Panc1 (cell line): Measurements from ENCODE around the gene UBE2M. TPM values are rescaled to one million over a fixed set of nuclear protein-coding genes. Genes with fewer than 3 reads are reported as not detected.
A peak's percentile ranks its signal among the peaks of the same experiment; 100 is the strongest.

Experiments used
- ATAC-seq: fragments of 200-7000 bp; cut with Tn5 transposase; 2 replicates; pipeline ENCODE4 v1.9.1; 2020; ENCODE audit warnings: mild to moderate bottlenecking, moderate library complexity
- BruUV-seq: library from RNA; stranded (reverse); fragments of 400-500 nt; replicated peaks from 2 replicates; lab custom pipeline; 2021; lab: Mats Ljungman, UMichigan
- CTCF ChIA-PET: fragments of 300-600 bp; sonication (Branson Sonifier 250); formaldehyde crosslinking; loops from one replicate; lab custom pipeline; 2022; ENCODE audit warnings: antibody characterized with exemption; lab: Charles Lee
- POLR2A ChIA-PET: fragments of 300-600 bp; sonication (Branson Sonifier 250); formaldehyde crosslinking; loops from one replicate; lab custom pipeline; 2022; ENCODE audit warnings: antibody characterized with exemption; lab: Charles Lee
- DNase-seq: peaks from one replicate; pipeline ENCODE4 v3.0.0-alpha.2; 2010; ENCODE audit warnings: low read depth, low spot score
- H3K27ac ChIP-seq: 2 replicates; pipeline ENCODE4 v1.5.1; 2011; ENCODE audit warnings: mild to moderate bottlenecking, low read length, inconsistent platforms
- H3K27me3 ChIP-seq: fragments of 200-500 bp; sonication (Bioruptor generic); 2 replicates; pipeline ENCODE4 v1.6.0; 2014; ENCODE audit warnings: low read length, inconsistent platforms; ENCODE audit not compliant: control insufficient read depth, insufficient read depth
- H3K36me3 ChIP-seq: fragments of 200-500 bp; sonication (Bioruptor generic); 2 replicates; pipeline ENCODE4 v1.5.1; 2014; ENCODE audit warnings: inconsistent platforms, mild to moderate bottlenecking, low read length, moderate library complexity; ENCODE audit not compliant: control insufficient read depth, insufficient read depth
- H3K4me1 ChIP-seq: 2 replicates; pipeline ENCODE4 v1.5.1; 2011; ENCODE audit warnings: inconsistent platforms, mild to moderate bottlenecking, low read length, moderate library complexity; ENCODE audit not compliant: control insufficient read depth, insufficient read depth
- H3K4me3 ChIP-seq, 2 experiments: 2 replicates each; pipeline ENCODE4 v1.5.1; 2011 to 2012; ENCODE audit warnings: low read depth in 2 of 2, low read length in 2 of 2, mild to moderate bottlenecking in 2 of 2, inconsistent platforms in 1 of 2, moderate library complexity in 1 of 2
- H3K9me3 ChIP-seq: fragments of 200-500 bp; sonication (Bioruptor generic); 2 replicates; pipeline ENCODE4 v1.5.1; 2014; ENCODE audit warnings: low read depth, mild to moderate bottlenecking, inconsistent platforms, low read length, moderate library complexity; ENCODE audit not compliant: control insufficient read depth, insufficient read depth
- CTCF ChIP-seq: fragments of 450-650 bp; IDR thresholded peaks from 2 replicates; pipeline ENCODE4 v1.5.1; 2017; ENCODE audit warnings: mild to moderate bottlenecking
- POLR2AphosphoS5 ChIP-seq: IDR thresholded peaks from 2 replicates; pipeline ENCODE4 v1.6.1; 2012; ENCODE audit warnings: mild to moderate bottlenecking, low read depth, low read length, moderate library complexity
- SIN3A ChIP-seq: IDR thresholded peaks from 2 replicates; pipeline ENCODE4 v1.6.1; 2012; ENCODE audit warnings: low read depth, mild to moderate bottlenecking, low read length, moderate library complexity, borderline replicate concordance; ENCODE audit not compliant: insufficient read depth
- TCF7L2 ChIP-seq: IDR thresholded peaks from 2 replicates; pipeline ENCODE4 v1.6.1; 2011; ENCODE audit warnings: mild to moderate bottlenecking, low read depth, low read length, inconsistent platforms
- in situ Hi-C: cut with HindIII; loops from 2 replicates; pipeline ENCODE4 v1.10.0; 2016; ENCODE audit warnings: low sequenced_read_pairs, low pct_unique_long_range_greater_than_20kb
- intact Hi-C: fragments of 100-400 bp; cut with micrococcal nuclease; formaldehyde crosslinking; loops from one replicate; pipeline ENCODE4 v1.10.0; 2022; ENCODE audit not compliant: unreplicated experiment
- total RNA-seq: library from RNA; stranded (reverse); gene quantifications from one replicate; pipeline ENCODE4 v1.2.1, GENCODE V29; 2021; ENCODE audit not compliant: unreplicated experiment
- TF ChIP-seq, protein P1 (sequence below), 2 experiments: IDR thresholded peaks; 2 replicates each; pipeline ENCODE4 v1.6.1; 2011 to 2012; ENCODE audit warnings: low read depth in 2 of 2, control low read depth in 1 of 2, low read length in 1 of 2, mild to moderate bottlenecking in 1 of 2, moderate library complexity in 1 of 2; ENCODE audit not compliant: insufficient read depth in 1 of 2

The UBE2M gene
- total RNA-seq, 1 experiment from 2014 or later, result 189 TPM

GRCh38 chr19:58516246-58516836 lies 42.1 kb downstream of the UBE2M start:
- POLR2A ChIA-PET, result interaction anchor here (0.8 kb wide), 1 partner anchor 56 kb away, joined by 5 read pairs; the partner anchor contains the start of gene MZF1
- Histone ChIP-seq H3K4me1 (peaks cover 33% of the 10 kb centered on the region), H3K27me3 (no peaks in the 10 kb centered on the region), H3K4me3 (no peak overlapping the region), H3K36me3 (peaks cover 3% of the 10 kb centered on the region; the same call in 1 of the 2 replicates), H3K9me3 (no peaks in the 10 kb centered on the region), H3K27ac (peak overlapping the region; percentile 5; the same call in 1 of the 2 replicates)
- in situ Hi-C loops (no loop called here), intact Hi-C loops (no loop called here)
- DNase-seq (no peak), ATAC-seq (no peak)
- CTCF ChIA-PET, result no interaction called here
- TF ChIP-seq POLR2AphosphoS5 (no peak), SIN3A (no peak), CTCF (no peak), TCF7L2 (no peak)
- BruUV-seq, result no TSS peak

DNA sequence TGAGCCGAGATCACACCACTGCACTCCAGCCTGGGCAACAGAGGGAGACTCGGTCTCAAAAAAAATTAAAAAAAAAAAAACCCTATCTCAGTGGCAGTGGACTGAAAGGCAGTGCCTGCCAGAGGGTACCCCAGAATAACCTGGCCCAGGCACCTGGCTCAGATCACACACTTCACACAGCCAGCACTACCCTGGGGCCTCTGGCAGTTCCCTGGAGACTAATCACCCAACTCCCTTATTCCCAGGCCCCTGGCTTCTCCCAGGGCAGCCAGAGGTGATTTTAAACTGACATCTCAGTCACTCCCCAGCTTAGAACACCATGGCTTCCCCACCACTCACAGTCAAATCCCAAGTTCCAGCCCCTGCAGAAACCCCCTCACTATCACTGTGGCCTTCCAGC lies 43.2 kb downstream of the UBE2M start:
- peaks cover 3% of the 10 kb centered on the region; the same call in 1 of the 2 replicates for H3K36me3 ChIP-seq
- no peak overlapping the region for H3K27ac ChIP-seq
- ChIA-PET POLR2A (no interaction called here), CTCF (no interaction called here)
- no peaks in the 10 kb centered on the region for H3K9me3 ChIP-seq
- peaks cover 27% of the 10 kb centered on the region for H3K4me1 ChIP-seq
- BruUV-seq, result TSS peak; percentile 67
- in situ Hi-C loops, result no loop called here
- TF ChIP-seq SIN3A (no peak), TCF7L2 (no peak), POLR2AphosphoS5 (no peak), CTCF (no peak)
- TF ChIP-seq, protein P1, sequence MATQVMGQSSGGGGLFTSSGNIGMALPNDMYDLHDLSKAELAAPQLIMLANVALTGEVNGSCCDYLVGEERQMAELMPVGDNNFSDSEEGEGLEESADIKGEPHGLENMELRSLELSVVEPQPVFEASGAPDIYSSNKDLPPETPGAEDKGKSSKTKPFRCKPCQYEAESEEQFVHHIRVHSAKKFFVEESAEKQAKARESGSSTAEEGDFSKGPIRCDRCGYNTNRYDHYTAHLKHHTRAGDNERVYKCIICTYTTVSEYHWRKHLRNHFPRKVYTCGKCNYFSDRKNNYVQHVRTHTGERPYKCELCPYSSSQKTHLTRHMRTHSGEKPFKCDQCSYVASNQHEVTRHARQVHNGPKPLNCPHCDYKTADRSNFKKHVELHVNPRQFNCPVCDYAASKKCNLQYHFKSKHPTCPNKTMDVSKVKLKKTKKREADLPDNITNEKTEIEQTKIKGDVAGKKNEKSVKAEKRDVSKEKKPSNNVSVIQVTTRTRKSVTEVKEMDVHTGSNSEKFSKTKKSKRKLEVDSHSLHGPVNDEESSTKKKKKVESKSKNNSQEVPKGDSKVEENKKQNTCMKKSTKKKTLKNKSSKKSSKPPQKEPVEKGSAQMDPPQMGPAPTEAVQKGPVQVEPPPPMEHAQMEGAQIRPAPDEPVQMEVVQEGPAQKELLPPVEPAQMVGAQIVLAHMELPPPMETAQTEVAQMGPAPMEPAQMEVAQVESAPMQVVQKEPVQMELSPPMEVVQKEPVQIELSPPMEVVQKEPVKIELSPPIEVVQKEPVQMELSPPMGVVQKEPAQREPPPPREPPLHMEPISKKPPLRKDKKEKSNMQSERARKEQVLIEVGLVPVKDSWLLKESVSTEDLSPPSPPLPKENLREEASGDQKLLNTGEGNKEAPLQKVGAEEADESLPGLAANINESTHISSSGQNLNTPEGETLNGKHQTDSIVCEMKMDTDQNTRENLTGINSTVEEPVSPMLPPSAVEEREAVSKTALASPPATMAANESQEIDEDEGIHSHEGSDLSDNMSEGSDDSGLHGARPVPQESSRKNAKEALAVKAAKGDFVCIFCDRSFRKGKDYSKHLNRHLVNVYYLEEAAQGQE (IDR thresholded peaks at IDR 0.05; ENCODE audit: insufficient read depth in 1 of 2, low read depth in 2 of 2, low read length in 1 of 2), result no peak
- intact Hi-C loops, result no loop called here
- ATAC-seq (no peak), DNase-seq (no peak)
- no peaks in the 10 kb centered on the region for H3K27me3 ChIP-seq
- no peak overlapping the region for H3K4me3 ChIP-seq
